SH-SY5Y (cell line): ENCODE results near the gene OTOG.

ENCODE experiments used
- GATA2 ChIP-seq: IDR thresholded peaks from 2 replicates; pipeline ENCODE4 v1.6.1; 2011; ENCODE audit warnings: mild to moderate bottlenecking, low read depth, low read length
- GATA3 ChIP-seq: IDR thresholded peaks from 2 replicates; pipeline ENCODE4 v1.6.1; 2011; ENCODE audit warnings: low read depth, mild to moderate bottlenecking, low read length, moderate library complexity

GRCh38 chr11:17535488-17535887 lies 11.6 kb upstream of the OTOG start:
- TF ChIP-seq GATA3 (no peak), GATA2 (no peak)
